Dermis blood vessel endothelial cell (primary cell): Measurements from ENCODE around the gene SEMA3F. TPM values are rescaled to one million over a fixed set of nuclear protein-coding genes. Genes with fewer than 3 reads are reported as not detected.

Experiments used
- DNase-seq: peaks from one replicate; pipeline ENCODE4 v3.0.0; 2010
- total RNA-seq: library from RNA; depleted of rRNA; stranded (reverse); fragments of >200 nt; gene quantifications from 2 replicates; pipeline ENCODE4 v1.2.3, GENCODE V29; 2014

The SEMA3F gene
- total RNA-seq, 1 donor from 2014 or later = 44.6 TPM

DNA sequence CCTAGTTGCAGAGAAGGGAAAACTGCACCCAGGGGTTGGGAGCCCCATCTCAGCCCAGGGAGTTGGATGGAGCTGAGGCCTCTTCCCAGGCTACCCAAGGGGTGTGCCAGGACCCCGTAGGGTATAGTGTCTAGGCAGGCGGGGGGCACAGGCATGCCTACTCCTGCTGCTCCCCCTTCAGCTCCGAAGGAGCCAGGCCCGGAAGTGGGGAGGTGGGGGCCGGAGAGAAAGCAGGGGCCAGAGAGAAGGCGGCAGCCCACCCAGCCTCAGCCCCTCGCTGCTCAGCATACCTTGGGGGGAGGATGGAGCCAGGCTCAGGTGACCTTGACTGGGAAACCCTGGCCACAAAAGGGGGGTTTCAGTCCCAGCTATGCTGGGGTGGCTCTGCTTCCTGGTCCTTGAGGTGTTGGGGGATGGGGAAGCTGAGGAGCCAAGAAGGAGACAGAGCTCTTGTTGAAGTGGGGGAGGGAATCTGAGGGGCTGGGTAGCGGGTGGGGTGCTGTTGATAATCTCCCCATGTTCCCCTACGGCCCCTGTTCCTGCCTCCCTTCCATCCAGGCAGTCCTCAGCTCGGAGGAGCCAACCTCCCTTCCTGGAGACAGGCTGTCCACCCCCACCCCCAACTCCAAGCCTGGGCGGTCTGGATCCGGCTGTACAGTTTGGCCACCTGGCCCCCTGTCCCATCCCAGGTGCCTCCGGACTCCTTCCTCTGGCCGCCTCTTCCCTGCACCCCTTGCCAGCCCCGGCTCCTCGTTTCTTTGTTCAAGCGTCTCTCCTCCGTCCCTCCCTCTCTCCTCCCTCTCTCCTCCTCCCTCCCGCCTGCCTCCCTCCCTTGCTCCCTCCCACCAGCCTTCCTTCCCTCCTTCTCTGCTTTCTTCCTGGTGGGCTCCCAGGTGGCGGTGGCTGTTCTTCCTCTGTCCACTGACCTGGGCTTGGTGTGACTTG lies 1.7 kb downstream of the SEMA3F start:
- no peak for DNase-seq

DNA sequence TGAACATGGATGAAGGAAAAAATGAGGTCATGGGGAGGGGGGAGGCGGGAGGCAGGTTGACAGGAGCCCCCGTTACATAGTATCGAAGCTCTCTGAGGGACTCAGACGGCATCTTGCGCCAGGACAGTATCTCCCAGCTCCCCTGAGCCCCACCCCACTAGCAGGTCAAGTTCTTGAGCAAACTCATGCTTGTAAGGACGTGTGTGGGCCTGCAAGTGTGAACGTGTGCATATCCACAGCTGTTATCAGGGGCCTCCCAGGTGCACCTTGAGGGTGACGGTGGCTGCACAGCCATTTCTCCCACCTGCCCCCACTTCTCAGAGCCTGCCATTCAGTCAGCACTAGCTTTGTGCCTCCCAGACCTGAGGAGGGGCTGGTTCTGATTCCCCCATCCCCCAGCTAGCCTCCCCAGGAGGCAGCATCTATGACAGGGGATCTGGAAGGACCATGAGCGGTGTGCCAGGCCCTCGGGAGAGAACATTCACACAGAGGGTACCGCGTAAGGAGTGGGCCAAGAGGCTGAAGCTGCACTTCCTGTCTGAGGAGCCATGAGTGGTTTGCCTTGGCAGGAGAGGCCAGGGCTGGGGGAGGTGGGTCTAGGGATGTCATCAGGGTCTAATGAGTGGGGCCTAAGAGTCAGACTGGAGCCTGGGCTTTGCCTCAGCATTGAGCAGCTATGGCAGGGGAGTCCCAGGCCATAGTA lies 2.9 kb downstream of the SEMA3F start:
- peak; percentile 67 for DNase-seq

- DNase-seq = no peak
Measured at GRCh38 chr3:50158530-50159146, 3.5 kb downstream of the SEMA3F start.

DNA sequence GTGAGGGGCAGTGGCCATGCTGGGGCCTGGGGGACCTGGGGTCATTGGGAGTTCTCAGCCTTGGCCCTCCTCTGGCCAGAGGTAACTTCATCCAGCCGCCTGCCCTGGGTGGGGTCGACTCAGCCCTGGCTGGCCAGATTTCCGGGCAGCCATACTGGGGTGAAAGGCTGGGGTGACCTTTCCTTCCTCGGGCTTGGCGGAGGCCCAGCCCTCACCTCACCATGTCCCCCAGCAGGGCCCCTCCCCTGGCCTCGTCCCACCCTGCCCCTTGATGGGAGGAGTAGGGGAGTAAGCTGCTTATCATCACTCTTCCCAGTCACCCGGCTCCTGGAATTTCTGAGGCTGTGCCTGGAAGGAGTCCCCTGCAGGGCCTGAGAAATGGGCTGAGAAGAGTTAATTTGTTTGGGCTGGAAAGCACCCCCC lies 5.4 kb downstream of the SEMA3F start:
- DNase-seq = no peak

GRCh38 chr3:50161320-50161719 lies 6.2 kb downstream of the SEMA3F start:
- no peak for DNase-seq

- DNase-seq = no peak
Measured at GRCh38 chr3:50162034-50162883, 7.1 kb downstream of the SEMA3F start.

GRCh38 chr3:50163572-50164455 lies 8.7 kb downstream of the SEMA3F start:
- DNase-seq = peak; percentile 82

DNA sequence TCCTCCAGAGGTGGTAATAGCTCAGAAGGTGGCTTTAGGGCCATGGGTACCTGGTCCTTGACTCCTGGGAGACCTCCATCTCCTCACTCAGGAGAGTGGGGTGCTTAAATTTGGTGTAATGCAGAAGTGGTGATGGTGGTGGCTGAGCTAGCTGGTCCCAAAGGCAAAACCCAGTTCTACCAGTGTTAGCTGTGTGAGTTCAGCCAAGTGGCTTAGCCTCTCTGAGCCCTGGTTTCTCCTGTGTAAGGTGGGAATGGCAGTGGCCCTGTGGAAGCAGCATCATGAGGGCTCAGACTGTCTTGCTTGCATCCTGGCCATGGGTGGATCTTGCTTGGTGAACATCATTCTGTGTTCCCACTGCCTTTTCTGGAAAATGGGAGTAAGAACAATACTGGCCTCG lies 9.4 kb downstream of the SEMA3F start:
- no peak for DNase-seq

GRCh38 chr3:50164984-50165909 lies 10.1 kb downstream of the SEMA3F start:
- DNase-seq = no peak

DNA sequence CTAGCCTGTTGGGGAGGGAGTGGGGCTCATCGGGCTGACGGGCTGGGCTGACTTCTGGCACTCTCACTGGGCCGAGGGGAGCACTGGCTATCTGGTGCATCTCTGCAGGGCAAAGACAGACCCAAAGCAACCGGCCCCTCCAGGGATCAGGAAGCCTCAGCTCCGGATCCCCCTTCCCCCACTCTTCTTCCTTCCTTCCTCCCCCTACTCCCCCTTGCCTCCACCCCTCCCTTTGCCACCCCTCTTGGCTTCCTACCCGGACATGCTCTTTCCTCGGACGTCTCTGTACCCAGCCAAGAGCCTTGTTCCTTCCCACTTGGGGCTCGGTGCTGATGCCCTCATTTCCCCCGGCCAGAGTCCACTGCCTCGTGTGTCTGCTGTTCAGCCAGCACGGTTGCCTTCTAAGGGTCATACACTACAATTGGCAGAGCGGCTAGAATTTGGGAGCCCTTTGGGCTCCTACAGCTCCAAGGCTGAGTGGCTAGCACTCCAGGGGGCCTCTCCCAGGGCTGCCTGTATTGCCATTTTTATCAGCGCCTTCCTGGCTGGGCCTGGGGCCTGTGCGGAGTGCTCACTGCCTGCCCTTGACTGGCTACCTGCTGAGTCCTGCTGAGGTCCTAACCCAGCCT lies 10.9 kb downstream of the SEMA3F start:
- peak; percentile 56 for DNase-seq

- peak; percentile 61 for DNase-seq
Measured at GRCh38 chr3:50166620-50167019, 11.5 kb downstream of the SEMA3F start.

DNA sequence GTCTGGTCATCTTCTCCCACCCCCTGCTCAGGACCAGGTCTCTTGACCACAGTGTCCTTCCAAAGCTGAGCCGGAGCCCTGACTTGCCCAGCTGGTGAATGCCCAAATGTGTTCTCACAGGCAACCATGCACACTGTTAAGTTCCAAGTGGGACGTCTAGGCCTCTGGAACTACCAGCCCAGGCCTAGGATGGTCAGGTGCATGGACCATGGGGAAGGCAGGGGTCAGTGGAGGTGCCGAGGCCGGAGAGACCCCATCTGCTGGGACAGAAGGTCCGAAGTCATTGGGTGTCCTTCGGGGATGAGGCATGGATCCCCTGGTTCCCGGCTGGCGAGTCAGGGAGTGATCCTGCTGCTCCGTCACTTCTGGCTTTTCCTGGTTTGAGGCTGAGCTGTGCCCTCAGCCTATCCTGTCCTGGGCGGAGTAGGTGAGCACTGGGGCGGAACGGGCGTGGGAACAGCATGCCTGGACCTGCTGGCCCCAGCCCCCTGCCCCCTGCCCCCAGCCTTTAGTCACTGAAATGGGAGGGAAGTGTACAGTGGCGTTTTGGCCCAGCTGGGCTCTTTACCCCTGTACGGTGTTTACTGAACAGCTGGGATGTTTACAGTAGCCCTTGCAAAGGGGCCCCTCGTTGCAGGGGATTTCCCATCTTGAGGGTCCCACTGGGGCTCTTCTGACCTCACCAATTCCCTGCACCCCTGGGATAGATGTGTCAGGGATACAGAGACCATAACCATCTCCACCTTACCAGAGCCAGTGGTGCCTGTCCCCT lies 12.1 kb downstream of the SEMA3F start:
- peak; percentile 61 for DNase-seq

- DNase-seq = no peak
Measured at GRCh38 chr3:50167841-50168209, 12.7 kb downstream of the SEMA3F start.

DNA sequence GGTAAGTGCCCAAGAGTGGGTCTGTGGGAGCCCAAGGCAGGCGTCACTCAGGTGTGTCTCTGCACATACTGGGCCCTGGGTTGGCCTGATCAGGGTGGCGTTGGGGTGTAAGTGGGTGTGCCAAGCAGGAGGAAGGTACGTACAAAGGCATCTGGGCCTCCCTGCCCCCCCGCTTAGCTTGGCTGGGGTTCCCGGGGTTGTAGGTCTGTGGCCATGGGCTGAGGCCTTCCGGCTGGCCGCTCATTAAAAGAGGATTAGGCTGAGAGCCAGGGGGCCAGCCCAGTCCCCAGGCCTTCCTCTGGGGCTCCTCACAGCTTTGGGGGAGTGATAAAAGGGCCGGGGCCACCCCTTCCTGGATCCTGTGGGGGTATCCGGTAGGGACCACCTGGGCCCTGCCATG lies 13.3 kb downstream of the SEMA3F start:
- DNase-seq = peak; percentile 50

GRCh38 chr3:50168791-50169190 lies 13.7 kb downstream of the SEMA3F start:
- DNase-seq = no peak

DNA sequence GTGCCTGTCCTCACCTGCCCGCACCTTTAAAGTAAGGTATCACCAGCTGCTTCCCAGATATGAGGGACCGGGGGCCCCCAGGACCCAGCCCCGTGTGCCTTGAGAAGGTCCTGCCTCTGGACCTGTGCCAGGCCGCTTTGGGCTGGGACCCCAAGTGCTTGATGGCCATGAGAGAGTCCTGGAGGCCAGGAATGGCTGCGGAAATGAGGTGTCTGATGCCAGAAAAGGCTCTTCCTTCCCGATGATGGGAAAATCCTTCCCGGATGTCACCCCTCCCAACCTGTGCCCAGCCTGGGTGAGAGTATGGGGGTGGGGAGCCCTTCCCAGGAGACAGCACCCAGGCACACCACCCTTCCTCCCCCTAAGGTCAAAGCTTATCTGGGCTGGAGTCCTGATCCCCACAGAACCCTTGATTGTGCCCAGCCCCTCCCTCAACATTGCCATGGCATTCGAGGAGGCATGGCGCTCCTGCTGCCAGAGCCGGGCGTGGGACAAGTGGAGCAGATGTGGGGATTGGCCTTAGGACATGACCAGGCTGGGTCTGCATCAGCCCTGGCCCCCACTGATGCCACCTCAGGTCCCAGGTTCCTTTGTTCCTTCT lies 14.2 kb downstream of the SEMA3F start:
- no peak for DNase-seq

- DNase-seq = no peak
Measured at GRCh38 chr3:50169858-50170257, 14.7 kb downstream of the SEMA3F start.

GRCh38 chr3:50170689-50171088 lies 15.6 kb downstream of the SEMA3F start:
- peak; percentile 96 for DNase-seq
